MM.1S (cell line): ENCODE results near the gene FOXP4.

ENCODE experiments used
- CTCF ChIP-seq: fragments of 300-600 bp; sonication (generic); IDR thresholded peaks from 2 replicates; pipeline ENCODE4 v1.5.1; 2016; ENCODE audit warnings: antibody characterized with exemption, low read length, mixed read lengths
- EZH2 ChIP-seq: fragments of 300-600 bp; sonication (generic); optimal IDR thresholded peaks from 2 replicates; pipeline ENCODE3; 2017; ENCODE audit warnings: low read depth, mild to moderate bottlenecking, antibody characterized with exemption, low read length, mixed read lengths
- EZH2phosphoT487 ChIP-seq: fragments of 300-600 bp; sonication (generic); IDR thresholded peaks from 2 replicates; pipeline ENCODE4 v1.6.1; 2018; ENCODE audit warnings: antibody characterized with exemption, low read length

DNA sequence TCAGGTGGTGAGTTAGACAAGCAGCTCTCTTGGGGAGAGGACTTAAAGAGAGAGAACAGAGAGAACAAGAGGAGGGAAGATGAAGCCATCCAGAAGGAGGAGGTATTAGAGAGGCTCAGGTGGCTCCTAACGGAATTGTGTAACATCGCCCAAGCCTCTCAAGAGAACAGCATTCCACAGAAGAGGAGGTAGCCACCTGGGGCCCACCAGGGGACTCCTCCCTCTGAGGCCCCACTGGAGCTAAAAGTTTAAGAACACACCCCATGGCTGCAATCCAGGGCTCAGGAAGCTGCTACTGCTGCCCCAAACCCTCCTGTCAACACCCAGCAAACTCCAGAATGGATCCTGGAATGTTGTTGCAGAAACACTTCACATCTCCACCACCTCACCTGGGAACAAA lies 68.5 kb downstream of the FOXP4 start:
- TF ChIP-seq CTCF, result no peak
- TF ChIP-seq EZH2, result no peak
- no peak for TF ChIP-seq EZH2phosphoT487
